ENCODE data around the gene PIK3IP1. TPM values are rescaled to one million over a fixed set of nuclear protein-coding genes. Genes with fewer than 3 reads are reported as not detected.

Gene PIK3IP1
- total and polyA plus RNA-seq, 2 donors (not counting 3 experiments of a cell fraction or from before 2014, with no cell fraction given) = 7.7 to 13.2 TPM

DNA sequence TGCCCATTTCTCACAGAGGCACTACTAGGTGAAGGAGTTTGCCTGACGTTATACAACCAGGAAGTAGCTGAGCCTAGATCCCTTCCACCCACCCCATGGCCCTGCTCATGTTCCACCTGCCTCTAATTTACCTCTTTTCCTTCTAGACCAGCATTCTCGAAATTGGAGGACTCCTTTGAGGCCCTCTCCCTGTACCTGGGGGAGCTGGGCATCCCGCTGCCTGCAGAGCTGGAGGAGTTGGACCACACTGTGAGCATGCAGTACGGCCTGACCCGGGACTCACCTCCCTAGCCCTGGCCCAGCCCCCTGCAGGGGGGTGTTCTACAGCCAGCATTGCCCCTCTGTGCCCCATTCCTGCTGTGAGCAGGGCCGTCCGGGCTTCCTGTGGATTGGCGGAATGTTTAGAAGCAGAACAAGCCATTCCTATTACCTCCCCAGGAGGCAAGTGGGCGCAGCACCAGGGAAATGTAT lies 14.1 kb downstream of the PIK3IP1 start:
- DNase-seq (ENCODE audit: low read depth, low spot score) (no peak), FAIRE-seq (no peak)
- Histone ChIP-seq H3K9me3 (replicated peaks; ENCODE audit: control insufficient read depth, insufficient read depth, low read length) (no peaks in the 10 kb centered on the region), H3K27ac (ENCODE audit: insufficient read depth, low read depth, low read length) (no peak overlapping the region), H3K9me1 (replicated peaks; ENCODE audit: control insufficient read depth, extremely low read depth, insufficient read depth, low read length) (no peaks in the 10 kb centered on the region), H3K4me3 (replicated peaks in 1 of 3; ENCODE audit: insufficient read depth in 1 of 3, low read depth in 1 of 3, low read length in 3 of 3) (no peak overlapping the region), H3K79me2 (ENCODE audit: control insufficient read depth, insufficient read depth, low read length) (no peaks in the 10 kb centered on the region), H3K4me2 (ENCODE audit: insufficient read depth, low read length) (no peak overlapping the region), H3K36me3 (ENCODE audit: control insufficient read depth in 2 of 2, extremely low read depth in 1 of 2, insufficient read depth in 2 of 2, low read length in 2 of 2) (peaks cover 14 to 53% of the 10 kb centered on the region in 2 experiments), H3K9ac (replicated peaks; ENCODE audit: extremely low read depth, insufficient read depth, low read length) (no peak overlapping the region), H3K27me3 (ENCODE audit: control insufficient read depth in 2 of 2, insufficient read depth in 2 of 2, low read length in 2 of 2) (no peaks in the 10 kb centered on the region), H3K4me1 (ENCODE audit: control insufficient read depth, extremely low read depth, insufficient read depth, low read length) (no peaks in the 10 kb centered on the region), H2AFZ (ENCODE audit: low read depth, low read length) (no peak overlapping the region), H4K20me1 (replicated peaks; ENCODE audit: control insufficient read depth, extremely low read depth, insufficient read depth, low read length) (no peaks in the 10 kb centered on the region)
- dilution Hi-C loops (cut with MboI; ENCODE audit: extremely low pct_ligation_motif_present, low sequenced_read_pairs) (no loop called here), intact Hi-C loops (cut with micrococcal nuclease) (no loop called here)
- ChIA-PET POLR2A (no interaction called here), CTCF (interaction anchor here (0.5 to 2.7 kb wide), 3 partner anchors 10 to 35 kb away, joined by 3 to 7 read pairs (median 5); no protein-coding TSS in a partner anchor)
- TF ChIP-seq MAX (IDR thresholded peaks at IDR 0.05; ENCODE audit: insufficient read depth, insufficient read length) (no peak), EZH2 (IDR thresholded peaks at IDR 0.05; ENCODE audit: borderline replicate concordance, low read depth, low read length, severe bottlenecking) (no peak), JUN (IDR thresholded peaks at IDR 0.05; ENCODE audit: borderline replicate concordance, insufficient read depth, insufficient read length, low read depth) (no peak), POLR2AphosphoS5 (IDR thresholded peaks at IDR 0.05; ENCODE audit: insufficient read depth, low read depth, low read length) (no peak), GATA2 (IDR thresholded peaks at IDR 0.05; ENCODE audit: insufficient read depth, insufficient read length, low read depth, low read length) (no peak), MYC (IDR thresholded peaks at IDR 0.05; ENCODE audit: low read depth, low read length) (no peak), FOS (IDR thresholded peaks at IDR 0.05; ENCODE audit: borderline replicate concordance, insufficient read depth, low read length) (no peak), POLR2A (IDR thresholded peaks at IDR 0.05; ENCODE audit: low read depth, low read length) (no peak)
- TF ChIP-seq, protein P1, sequence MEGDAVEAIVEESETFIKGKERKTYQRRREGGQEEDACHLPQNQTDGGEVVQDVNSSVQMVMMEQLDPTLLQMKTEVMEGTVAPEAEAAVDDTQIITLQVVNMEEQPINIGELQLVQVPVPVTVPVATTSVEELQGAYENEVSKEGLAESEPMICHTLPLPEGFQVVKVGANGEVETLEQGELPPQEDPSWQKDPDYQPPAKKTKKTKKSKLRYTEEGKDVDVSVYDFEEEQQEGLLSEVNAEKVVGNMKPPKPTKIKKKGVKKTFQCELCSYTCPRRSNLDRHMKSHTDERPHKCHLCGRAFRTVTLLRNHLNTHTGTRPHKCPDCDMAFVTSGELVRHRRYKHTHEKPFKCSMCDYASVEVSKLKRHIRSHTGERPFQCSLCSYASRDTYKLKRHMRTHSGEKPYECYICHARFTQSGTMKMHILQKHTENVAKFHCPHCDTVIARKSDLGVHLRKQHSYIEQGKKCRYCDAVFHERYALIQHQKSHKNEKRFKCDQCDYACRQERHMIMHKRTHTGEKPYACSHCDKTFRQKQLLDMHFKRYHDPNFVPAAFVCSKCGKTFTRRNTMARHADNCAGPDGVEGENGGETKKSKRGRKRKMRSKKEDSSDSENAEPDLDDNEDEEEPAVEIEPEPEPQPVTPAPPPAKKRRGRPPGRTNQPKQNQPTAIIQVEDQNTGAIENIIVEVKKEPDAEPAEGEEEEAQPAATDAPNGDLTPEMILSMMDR (IDR thresholded peaks at IDR 0.05; ENCODE audit: extremely low read depth in 1 of 2, insufficient read depth in 1 of 2, low read depth in 1 of 2, low read length in 2 of 2) = no peak
- BruUV-seq (replicated peaks) = no TSS peak
